Right lung (tissue), 5 donors: Measurements from ENCODE around the gene CADPS. TPM values are rescaled to one million over a fixed set of nuclear protein-coding genes. Genes with fewer than 3 reads are reported as not detected.

ENCODE experiments used
- DNase-seq, 2 donors: peaks; one replicate each; pipeline ENCODE4 v3.0.0-alpha.2; 2013
- polyA plus RNA-seq, 5 donors: library from polyadenylated mRNA; unstranded; fragments of 120-200 nt; gene quantifications; one replicate each; pipeline versions ENCODE4 v1.2.1 to v1.2.3, GENCODE V29; 2013; ENCODE audit warnings: inconsistent platforms in 1 of 5, low replicate concordance in 1 of 5; ENCODE audit not compliant: insufficient read length in 5 of 5, insufficient read depth in 1 of 5

Gene CADPS
- polyA plus RNA-seq, 5 donors: 1.3 to 3.3 (median 1.6) TPM

GRCh38 chr3:62558549-62559112, 316.6 kb downstream of the CADPS start:
- peak in 1 of 2 donors; percentile 16 for DNase-seq

GRCh38 chr3:62557983-62558382, 317.2 kb downstream of the CADPS start:
- no peak for DNase-seq

DNA sequence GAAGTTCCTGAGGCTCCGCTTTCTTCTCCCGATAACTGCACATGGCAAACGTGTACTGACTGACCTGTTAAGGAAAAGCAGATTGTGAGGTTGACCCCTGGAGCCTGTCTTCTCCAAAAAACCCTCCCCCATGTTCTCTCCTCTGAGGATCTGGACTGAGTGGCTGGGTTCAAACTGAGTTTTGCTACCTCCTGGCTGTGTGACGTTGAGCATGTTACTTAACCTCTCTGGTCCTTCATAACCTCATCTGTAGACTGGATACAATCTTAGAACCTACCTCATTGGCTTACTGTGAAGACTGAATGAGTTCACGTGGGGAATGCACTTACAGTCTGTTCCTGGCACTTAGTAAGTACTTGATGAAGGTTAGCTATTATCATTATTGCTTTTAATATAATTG, 317.8 kb downstream of the CADPS start:
- DNase-seq: no peak

GRCh38 chr3:62556121-62556815, 318.9 kb downstream of the CADPS start:
- no peak for DNase-seq

DNA sequence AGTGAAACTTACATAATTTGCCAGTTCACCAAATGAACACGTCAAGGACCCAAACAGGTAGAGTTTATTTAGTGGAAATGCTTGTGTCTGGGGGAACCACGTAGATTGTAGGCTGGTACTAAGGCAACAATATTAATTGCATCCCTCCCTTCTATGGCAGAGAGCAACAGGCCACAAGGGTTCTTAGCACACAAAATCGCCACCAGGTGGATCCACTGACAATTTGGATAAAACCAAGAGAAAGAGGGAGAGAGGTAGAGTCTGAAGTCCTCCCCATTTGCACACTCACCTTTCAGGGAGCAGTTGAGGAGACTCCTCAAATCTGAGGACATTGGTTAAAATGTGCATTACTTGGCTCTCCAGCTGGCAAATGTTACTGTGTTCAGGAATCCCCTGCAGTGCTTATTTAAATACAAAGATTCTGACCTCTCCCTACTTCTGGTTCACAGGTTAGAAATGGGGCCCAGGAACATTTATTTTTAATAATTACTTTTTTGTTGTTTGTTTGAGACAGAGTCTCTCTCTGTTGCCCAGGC, 320.9 kb downstream of the CADPS start:
- DNase-seq: no peak

GRCh38 chr3:62553811-62554210, 321.4 kb downstream of the CADPS start:
- no peak for DNase-seq

- DNase-seq: no peak
Measured at GRCh38 chr3:62551556-62551955, 323.7 kb downstream of the CADPS start.

DNA sequence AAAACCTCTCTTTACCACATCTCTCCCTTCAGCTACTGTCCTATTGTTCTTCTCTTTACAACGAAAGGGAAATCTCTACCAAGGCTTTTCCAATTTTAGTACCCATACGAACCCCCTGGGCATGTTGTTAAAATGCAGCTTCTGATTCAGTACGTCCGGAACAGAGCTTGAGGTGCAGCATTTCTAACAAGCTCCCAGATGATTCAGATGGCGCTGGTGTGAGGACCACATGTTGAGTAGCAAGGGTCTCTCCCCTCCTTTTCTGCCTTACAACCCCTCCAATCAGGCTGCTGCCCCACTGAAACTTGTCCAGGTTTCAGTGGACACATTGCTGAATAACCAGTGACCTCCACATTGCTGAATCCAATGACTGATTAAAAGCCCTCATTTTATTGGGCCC, 324.8 kb downstream of the CADPS start:
- DNase-seq: no peak

GRCh38 chr3:62548528-62549205, 326.5 kb downstream of the CADPS start:
- no peak for DNase-seq

DNA sequence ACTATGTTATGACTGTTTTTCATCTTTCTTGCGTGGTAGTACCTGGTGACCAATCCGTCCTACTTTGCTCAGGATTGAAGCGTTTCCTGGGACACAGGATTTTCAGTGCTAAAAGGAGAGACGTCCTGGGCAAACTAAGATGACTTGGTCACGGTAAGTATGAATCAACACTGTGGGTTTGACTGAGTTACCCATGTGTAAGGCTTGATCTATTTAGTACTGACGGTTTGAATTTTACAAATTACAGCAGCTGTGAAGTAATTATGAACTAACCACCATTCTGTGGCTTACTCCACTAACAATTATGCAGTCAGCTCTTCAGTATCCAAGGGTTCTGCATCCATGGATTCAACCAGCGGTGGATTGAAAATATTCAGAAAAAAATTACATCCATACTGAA, 328.9 kb downstream of the CADPS start:
- DNase-seq: no peak

DNA sequence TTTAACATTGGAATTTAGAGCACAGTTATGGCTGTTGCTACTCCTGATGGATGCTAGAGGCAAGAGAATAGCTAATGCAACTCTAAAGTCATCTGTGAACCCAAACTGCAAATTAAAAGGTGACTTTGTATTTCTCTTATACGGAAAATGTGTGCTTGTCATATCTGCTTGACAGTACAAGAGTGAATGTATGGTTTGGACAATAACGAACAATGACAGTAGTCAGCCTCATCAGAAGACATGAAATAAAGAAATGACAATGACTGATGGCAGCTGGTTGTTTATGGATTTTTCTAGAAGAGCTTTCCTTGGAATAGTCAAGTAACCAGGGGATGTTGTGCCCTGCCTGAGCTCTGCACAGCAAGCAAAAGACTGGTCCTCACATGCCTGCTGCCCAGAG, 333.0 kb downstream of the CADPS start:
- no peak for DNase-seq

DNA sequence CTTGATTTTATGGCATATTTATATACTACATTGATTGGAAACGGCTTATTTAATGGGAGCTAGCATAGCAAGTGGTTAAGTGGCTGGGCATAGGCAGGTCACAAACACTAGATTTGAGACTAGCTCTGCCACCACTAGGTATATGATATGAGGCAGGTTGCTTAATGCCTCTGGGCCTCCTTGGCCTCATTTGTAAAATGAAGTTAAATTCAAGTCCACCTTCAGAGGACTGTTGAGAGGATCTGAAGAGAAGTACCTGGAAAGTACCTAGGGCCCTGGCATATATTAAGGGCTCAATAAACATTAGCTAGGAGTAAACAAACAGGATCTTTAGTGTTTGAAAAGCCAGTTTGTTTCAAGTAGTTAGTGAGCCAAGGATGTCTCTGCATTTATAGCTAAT, 335.5 kb downstream of the CADPS start:
- DNase-seq: no peak

- DNase-seq: no peak
Measured at GRCh38 chr3:62538691-62539356, 336.4 kb downstream of the CADPS start.

DNA sequence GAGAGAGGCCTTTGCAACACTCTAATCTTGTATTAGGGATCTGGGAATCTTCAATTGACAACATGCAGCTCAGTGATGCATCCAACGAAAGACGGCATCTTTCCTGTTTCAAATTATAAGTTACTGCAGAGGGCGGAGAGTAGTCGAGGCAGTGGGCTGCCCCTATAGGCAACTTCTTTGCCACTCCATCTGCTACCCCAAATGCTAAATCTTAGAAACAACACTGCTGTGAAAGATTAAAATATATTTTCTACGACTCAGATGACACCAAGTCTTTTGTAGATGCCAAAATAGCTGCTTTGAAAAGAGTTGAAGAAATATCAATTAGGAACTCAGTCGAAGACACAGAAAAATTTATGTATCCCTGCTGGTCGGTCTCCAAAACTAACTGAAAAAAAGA, 340.9 kb downstream of the CADPS start:
- no peak for DNase-seq

GRCh38 chr3:62532796-62533195, 342.4 kb downstream of the CADPS start:
- DNase-seq: no peak

DNA sequence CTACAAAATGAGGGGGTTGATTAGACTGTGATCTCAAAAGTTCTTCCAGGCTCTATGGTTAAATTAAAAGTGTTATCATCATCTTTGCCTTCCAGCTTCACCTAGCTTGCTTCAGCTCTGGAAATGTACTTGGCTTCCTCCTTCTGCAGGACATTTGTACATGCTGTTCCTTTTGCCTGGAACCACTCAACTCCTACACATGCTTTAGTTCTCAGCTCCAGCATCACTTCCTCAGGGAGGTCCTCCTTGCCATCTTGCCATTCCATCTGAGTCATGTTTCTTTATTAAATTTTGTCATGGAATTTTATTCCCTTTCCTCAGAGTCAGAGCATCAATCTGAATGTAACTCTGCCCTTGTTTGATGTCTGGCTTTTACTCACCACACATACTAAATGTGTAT, 343.2 kb downstream of the CADPS start:
- DNase-seq: no peak

GRCh38 chr3:62531493-62531892, 343.7 kb downstream of the CADPS start:
- no peak for DNase-seq

GRCh38 chr3:62529230-62529629, 346.0 kb downstream of the CADPS start:
- DNase-seq: peak; percentile 5 to 24

DNA sequence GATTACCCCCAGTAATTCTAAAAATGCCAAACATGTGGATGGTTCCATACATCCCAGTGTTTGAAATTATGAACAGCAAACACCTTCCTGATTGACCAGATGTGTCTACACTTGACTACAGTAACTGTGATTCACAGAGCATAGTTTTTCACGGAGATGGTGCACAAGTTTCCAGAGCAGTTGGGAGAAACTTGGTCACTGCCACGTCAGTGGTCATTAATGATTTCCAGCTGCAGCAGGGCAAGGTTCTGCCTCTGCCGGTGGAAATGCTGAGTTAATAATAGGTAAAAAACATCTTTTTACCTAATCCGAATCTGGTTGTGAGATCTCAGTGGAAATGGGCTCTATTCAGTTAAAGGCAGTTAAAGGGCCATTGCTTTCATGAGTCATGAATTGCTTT, 347.7 kb downstream of the CADPS start:
- DNase-seq: no peak

- no peak for DNase-seq
Measured at GRCh38 chr3:62525281-62525680, 349.9 kb downstream of the CADPS start.

- no peak for DNase-seq
Measured at GRCh38 chr3:62523672-62524071, 351.5 kb downstream of the CADPS start.

DNA sequence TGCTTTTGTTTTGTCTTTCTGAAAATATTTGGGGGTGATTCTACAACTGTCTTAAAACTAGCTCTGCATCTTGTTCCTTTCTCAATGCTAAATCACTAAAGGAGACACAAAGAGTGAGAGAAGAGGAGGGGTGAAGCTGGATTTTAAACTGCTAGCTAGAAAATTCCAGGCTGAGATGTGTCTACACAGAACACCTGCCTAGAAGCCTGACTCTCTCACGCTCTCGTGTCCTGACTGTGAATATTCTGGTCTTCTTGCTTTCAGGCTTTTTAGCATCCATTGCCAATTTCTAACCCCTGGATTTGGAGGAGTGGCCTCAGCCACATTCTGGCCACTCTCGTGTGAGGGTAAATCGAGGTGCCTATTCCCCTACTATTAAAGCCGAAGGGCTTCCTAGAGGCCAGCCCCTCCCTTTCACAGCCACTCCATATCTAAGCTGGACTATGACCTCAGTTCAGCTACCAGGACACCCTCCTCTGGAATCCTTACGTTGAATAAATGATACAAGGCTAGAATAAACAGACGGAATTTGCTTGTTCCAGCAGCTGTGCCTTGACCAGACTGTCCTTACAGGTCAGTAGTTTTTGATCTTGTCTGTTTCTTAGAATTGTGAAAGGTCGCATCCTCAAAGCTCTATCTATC, 353.6 kb downstream of the CADPS start:
- DNase-seq: no peak
